OCI-LY7 (cell line): ENCODE data around the gene HNRNPA1L2.

ENCODE experiments used
- CTCF ChIP-seq: fragments of 200-600 bp; sonication (generic); conservative IDR thresholded peaks from 2 replicates; pipeline ENCODE4 v1.5.1; 2014; ENCODE audit warnings: mild to moderate bottlenecking, antibody characterized with exemption, low read length, moderate library complexity, mixed read lengths
- EZH2phosphoT487 ChIP-seq: fragments of 200-600 bp; sonication (generic); IDR thresholded peaks from 2 replicates; pipeline ENCODE4 v1.6.1; 2018; ENCODE audit warnings: low read depth, borderline replicate concordance, mild to moderate bottlenecking, mixed run types, antibody characterized with exemption, low read length, moderate library complexity, mixed read lengths

- TF ChIP-seq CTCF (no peak), EZH2phosphoT487 (no peak)
Measured at GRCh38 chr13:52599848-52600603, 42.2 kb upstream of the HNRNPA1L2 start.
